ENCODE results near the gene PML.

The PML gene

GRCh38 chr15:74007820-74008371, 13.4 kb downstream of the PML start:
- no peak for DNase-seq (ENCODE audit: low read depth, low spot score)

- DNase-seq (ENCODE audit: low read depth, low spot score): no peak
Observed at GRCh38 chr15:74008901-74009300, 14.4 kb downstream of the PML start.

- DNase-seq (ENCODE audit: low read depth, low spot score): no peak
Observed at GRCh38 chr15:74010929-74011540, 16.5 kb downstream of the PML start.

- DNase-seq (ENCODE audit: low read depth, low spot score): no peak
Observed at GRCh38 chr15:74011610-74012009, 17.1 kb downstream of the PML start.

GRCh38 chr15:74013374-74013894, 18.9 kb downstream of the PML start:
- no peak for DNase-seq (ENCODE audit: low read depth, low spot score)

- DNase-seq (ENCODE audit: low read depth, low spot score): no peak
Observed at GRCh38 chr15:74019734-74020133, 25.2 kb downstream of the PML start.

- DNase-seq (ENCODE audit: low read depth, low spot score): no peak
Observed at GRCh38 chr15:74022706-74023470, 28.4 kb downstream of the PML start.

GRCh38 chr15:74024687-74025086, 30.2 kb downstream of the PML start:
- no peak for DNase-seq (ENCODE audit: low read depth, low spot score)

- DNase-seq (ENCODE audit: low read depth, low spot score): no peak
Observed at GRCh38 chr15:74025436-74025835, 30.9 kb downstream of the PML start.

- DNase-seq (ENCODE audit: low read depth, low spot score): no peak
Observed at GRCh38 chr15:74027688-74028087, 33.2 kb downstream of the PML start.

GRCh38 chr15:74028646-74029045, 34.1 kb downstream of the PML start:
- DNase-seq (ENCODE audit: low read depth, low spot score): no peak

- DNase-seq (ENCODE audit: low read depth, low spot score): no peak
Observed at GRCh38 chr15:74032046-74032445, 37.5 kb downstream of the PML start.

- no peak for DNase-seq (ENCODE audit: low read depth, low spot score)
Observed at GRCh38 chr15:74032606-74033561, 38.4 kb downstream of the PML start.

- DNase-seq (ENCODE audit: low read depth, low spot score): no peak
Observed at GRCh38 chr15:74034206-74034755, 39.8 kb downstream of the PML start.

GRCh38 chr15:74035121-74036017, 40.9 kb downstream of the PML start:
- DNase-seq (ENCODE audit: low read depth, low spot score): no peak

- DNase-seq (ENCODE audit: low read depth, low spot score): no peak
Observed at GRCh38 chr15:74036271-74037170, 42.0 kb downstream of the PML start.

GRCh38 chr15:74037171-74038117, 42.9 kb downstream of the PML start:
- DNase-seq (ENCODE audit: low read depth, low spot score): no peak
